PFSK-1 (cell line): ENCODE data around the gene RAPGEF5.

ENCODE experiments used
- FOXP2 ChIP-seq: optimal IDR thresholded peaks from 2 replicates; pipeline ENCODE3; 2011; ENCODE audit warnings: borderline replicate concordance, control low read depth, inconsistent platforms; ENCODE audit not compliant: insufficient read depth; ENCODE audit errors: extremely low read length, extremely low read depth
- POLR2AphosphoS5 ChIP-seq: IDR thresholded peaks from 2 replicates; pipeline ENCODE4 v1.6.1; 2012; ENCODE audit warnings: low read depth, mild to moderate bottlenecking, control low read depth, low read length, moderate library complexity
- REST ChIP-seq, 2 experiments: IDR thresholded peaks; 2 replicates each; pipeline versions ENCODE4 v1.6.1 to v1.8.0; 2011 to 2012; ENCODE audit warnings: low read depth in 2 of 2, low read length in 2 of 2, control low read depth in 1 of 2, inconsistent platforms in 1 of 2, mild to moderate bottlenecking in 1 of 2, moderate library complexity in 1 of 2; ENCODE audit not compliant: insufficient read depth in 1 of 2
- SIN3A ChIP-seq: IDR thresholded peaks from 2 replicates; pipeline ENCODE4 v1.6.1; 2012; ENCODE audit warnings: mild to moderate bottlenecking, low read length, moderate library complexity, borderline replicate concordance; ENCODE audit not compliant: insufficient read depth
- TAF1 ChIP-seq: IDR thresholded peaks from 2 replicates; pipeline ENCODE4 v1.6.1; 2012; ENCODE audit warnings: low read length, control low read depth, borderline replicate concordance; ENCODE audit not compliant: insufficient read depth

DNA sequence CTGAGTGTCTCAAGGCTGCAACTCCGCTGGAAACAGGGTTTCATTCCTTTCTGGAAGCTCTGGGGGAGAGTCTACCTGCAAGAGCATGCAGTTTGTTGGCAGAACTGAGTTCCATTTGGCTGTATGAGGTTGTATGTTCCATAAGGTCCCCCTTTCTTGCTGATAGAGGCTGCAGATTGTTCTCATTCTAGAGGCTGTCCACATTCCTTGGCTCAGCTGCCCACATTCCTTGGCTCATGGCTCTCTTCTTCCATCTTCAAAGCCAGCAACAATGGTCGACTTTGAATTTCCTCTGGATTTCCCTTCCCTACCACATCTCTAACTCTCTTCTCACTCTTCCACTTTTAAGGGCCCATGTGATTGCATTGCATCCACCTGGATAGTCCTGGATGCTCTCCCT, 264.0 kb downstream of the RAPGEF5 start:
- TF ChIP-seq SIN3A (no peak), POLR2AphosphoS5 (no peak), REST (IDR thresholded peaks at IDR 0.05; ENCODE audit: insufficient read depth in 1 of 2, low read depth in 2 of 2, low read length in 2 of 2) (no peak), FOXP2 (no peak), TAF1 (no peak)
